GM20000 (cell line): ENCODE data around the gene CCNYL1.
"Not testable (repeated sequence)": the region's sequence is repeated elsewhere in the genome, so short reads cannot be mapped to it uniquely, and the experiment has no call there.

Experiments
- DNase-seq: peaks from one replicate; pipeline ENCODE4 v3.0.0; 2012; ENCODE audit warnings: low spot score
- CTCF ChIP-seq: IDR thresholded peaks from 2 replicates; pipeline ENCODE4 v1.5.1; 2012; ENCODE audit warnings: mild to moderate bottlenecking, control low read depth; ENCODE audit errors: extremely low read depth, missing control alignments

Gene CCNYL1

GRCh38 chr2:207754498-207755383 is 43.3 kb downstream of the CCNYL1 start:
- DNase-seq = no peak
- no peak for TF ChIP-seq CTCF

- no peak for DNase-seq
- TF ChIP-seq CTCF = no peak
Observed at GRCh38 chr2:207758025-207758424, 46.6 kb downstream of the CCNYL1 start.

GRCh38 chr2:207759890-207760289 is 48.5 kb downstream of the CCNYL1 start:
- TF ChIP-seq CTCF = no peak
- no peak for DNase-seq

- DNase-seq = no peak
- no peak for TF ChIP-seq CTCF
Observed at GRCh38 chr2:207760453-207760852, 49.0 kb downstream of the CCNYL1 start.

GRCh38 chr2:207761426-207761825 is 50.0 kb downstream of the CCNYL1 start:
- DNase-seq = not testable (repeated sequence)

GRCh38 chr2:207762146-207762545 is 50.7 kb downstream of the CCNYL1 start:
- no peak for TF ChIP-seq CTCF

GRCh38 chr2:207763303-207763917 is 52.0 kb downstream of the CCNYL1 start:
- TF ChIP-seq CTCF = no peak
- DNase-seq = no peak

More at GRCh38 chr2:207762146-207762545, 50.7 kb downstream of the CCNYL1 start:
- DNase-seq = no peak
